Activated CD4-positive, alpha-beta T cell treated with anti-CD3 and anti-CD28 coated beads for 24 hours (primary cell): ENCODE results near the gene IST1.
"Not testable (repeated sequence)": the region's sequence is repeated elsewhere in the genome, so short reads cannot be mapped to it uniquely, and the experiment has no call there.

Experiments
- DNase-seq, 2 donors: peaks; one replicate each; pipeline ENCODE4 v3.0.0-alpha.2; 2020; ENCODE audit warnings: low read depth in 2 of 2

Gene IST1

DNA sequence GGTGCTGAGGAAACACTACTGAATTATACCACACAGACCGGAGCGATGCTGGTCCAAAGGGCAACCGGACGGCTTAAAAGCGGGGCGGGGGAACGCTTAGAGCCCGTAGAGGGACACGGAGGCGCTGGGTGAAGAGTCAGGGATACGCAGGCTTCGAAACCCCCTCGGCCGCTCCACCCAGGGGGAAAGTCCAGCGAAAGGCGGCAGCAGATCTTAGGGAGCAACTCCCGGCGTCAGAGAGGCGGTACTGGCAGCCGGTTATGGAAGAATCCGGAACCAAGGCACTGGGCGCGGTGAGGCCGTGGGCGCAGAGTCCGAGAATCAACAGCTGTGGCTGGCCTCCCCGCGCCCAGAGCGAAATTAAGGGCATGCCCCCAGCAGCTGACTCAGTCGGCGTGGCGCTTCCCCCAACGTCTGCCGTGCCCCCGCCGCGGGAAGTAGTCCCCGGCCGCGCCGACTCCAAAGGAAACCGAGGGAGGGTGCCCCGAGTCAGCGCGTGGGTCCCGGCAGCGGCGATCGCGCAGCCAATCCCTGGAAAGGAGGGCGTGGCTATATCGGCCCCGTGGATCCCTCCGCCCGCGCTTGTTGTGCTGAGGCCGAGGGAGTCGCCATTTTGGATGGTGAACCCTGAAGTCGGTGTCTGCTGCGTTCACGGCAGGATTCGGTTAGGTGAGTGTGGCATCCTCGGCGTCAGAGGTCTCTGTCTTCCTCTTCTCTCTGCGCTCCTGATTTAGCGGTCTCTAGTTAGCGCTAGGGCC, at the start of gene IST1:
TSS of gene IST1 (plus strand) at position 611 of the 758 bp plus-strand sequence. CDS start 20,110 bp downstream, outside the sequence.
- DNase-seq = peak; percentile 95 to 96

DNA sequence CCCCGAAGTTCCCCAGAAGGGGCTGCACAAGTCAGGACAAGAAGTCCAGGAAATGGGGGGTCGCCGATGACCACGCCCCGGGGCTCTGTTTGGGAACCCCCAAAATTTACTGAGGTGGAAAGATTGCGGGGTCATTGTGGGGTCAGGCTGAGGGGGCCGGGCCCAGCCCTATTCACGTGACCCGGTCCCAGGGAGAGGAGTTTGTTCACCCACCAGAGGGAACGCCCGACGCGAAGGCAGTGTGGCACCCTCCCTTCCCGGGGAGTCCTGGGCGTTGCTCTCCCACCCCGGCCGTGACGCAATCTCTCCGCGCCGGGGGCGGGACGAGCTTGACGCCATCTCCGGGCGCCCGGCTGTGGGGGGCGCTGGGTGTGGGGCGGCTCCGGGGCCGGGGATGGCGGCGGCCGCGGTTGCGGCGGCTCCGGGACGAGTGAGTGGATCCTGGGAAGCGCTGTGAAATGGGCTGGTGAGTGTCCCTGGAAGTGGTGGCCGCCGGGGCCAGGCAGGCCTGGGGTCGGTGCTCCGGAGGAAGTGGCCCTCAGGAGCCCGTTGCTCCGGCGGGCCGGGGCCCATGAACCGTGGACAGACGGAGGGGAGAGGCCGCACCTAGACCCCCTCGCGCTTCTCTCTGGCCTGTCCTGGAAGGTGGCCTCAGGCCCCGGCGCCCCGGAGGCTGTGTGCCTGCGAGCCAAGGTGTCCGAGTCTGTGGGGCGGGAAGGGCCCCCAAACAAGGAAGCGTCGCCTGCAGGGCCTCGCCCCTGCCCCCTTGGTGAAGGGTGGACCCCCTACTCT, 49.5 kb upstream of the IST1 start, which contains the start of gene ATXN1L:
TSS of gene ATXN1L (plus strand) at position 338 of the 792 bp plus-strand sequence. CDS start 3,765 bp downstream, outside the sequence.
- DNase-seq = peak; percentile 81 to 84

DNA sequence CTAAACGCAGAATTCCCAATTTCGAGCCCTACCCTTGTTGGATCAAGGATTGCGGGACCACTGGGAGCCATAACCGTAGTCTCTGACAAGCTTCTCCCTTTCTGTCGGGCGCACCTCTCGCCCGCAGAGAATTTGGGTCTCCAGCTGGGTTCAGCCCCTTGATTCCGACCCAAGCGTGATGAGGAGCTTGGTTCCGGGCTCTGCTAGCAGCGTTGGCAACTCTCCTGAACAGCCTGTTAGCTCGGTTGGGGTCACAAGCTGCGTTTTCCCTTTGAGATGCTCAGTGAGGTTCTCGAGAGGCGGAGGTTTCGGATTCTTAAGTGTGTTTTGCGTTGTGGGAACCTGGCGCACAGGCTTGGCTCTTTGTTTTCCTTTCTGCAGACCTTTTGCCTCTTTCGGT, 48.9 kb upstream of the IST1 start:
- no peak for DNase-seq

DNA sequence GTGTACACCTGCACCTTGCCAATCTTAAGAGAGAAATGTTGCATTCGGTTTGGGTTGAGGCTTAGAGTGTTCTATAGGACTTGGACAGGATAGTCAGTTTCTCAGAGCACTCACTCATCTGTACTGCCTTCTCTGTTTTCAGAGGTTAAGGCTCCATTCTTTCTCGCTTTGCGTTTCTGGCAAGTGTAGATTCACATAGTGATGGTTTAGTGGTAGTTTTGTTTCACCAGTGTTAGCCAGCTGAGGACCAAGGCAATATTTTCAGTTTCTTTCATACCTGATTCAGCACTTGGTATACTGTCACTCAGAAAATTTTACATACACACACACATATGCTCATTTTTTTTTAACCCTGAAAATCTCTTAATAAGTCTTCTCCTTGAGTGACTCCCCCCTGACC, 48.2 kb upstream of the IST1 start:
- DNase-seq = no peak

DNA sequence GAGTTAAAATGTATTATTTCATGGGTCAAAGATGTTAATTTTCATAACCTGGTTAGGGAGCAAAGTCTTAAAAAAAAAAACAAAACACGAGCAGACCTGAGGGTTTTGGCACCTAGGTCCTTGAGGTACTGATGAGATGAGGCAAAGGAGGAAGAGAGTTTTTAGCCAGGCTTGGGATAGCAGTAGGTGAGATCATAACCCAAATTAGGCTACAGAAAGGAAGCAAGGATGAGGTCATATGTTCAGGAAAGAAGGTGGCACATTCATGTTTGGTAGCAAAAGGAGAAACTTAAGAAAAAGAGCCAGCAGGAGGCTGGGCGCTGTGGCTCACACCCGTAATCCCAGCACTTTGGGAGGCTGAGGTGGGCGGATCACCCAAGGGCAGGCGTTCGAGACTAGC, 46.7 kb upstream of the IST1 start:
- no peak for DNase-seq

DNA sequence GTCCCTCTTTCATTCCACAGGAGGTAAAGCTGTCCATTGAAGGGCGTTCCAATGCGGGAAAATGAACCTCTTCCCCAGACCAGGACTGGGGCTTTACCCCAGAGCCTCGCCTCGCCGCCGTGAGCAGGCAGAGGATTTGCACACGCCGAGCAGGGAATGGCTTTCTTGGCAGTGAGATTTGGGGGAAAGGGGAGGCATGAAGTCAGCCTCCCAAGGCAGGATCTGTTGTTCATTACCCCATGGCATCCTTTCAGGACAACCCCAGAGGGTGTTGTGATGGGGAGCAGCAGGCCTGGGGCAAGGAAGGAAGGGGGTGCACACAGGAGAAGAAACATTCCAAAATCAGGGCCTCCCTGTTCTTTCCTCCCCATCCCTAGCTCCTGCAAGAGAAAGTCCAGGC, 43.6 kb upstream of the IST1 start:
- no peak for DNase-seq

DNA sequence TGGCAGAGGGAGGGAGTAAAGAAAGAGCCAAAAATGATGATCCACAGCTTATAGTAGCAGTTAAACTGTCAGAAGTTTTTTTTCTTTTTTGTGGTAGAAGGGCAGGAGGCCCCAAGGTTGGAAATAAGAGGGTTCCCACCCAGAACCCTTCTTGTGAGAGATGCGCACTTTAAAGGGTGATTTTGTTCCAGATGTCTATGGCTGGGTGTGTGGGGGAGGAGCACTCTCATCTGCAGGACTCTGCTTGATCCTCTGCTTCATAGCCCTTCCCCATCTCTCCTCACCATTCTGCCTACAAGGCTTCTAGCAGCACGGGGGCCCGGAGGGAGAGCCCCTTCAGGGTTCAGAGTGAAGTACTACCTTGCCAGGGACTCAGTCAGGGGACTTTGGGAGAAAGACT, 43.2 kb upstream of the IST1 start:
- DNase-seq = no peak

DNA sequence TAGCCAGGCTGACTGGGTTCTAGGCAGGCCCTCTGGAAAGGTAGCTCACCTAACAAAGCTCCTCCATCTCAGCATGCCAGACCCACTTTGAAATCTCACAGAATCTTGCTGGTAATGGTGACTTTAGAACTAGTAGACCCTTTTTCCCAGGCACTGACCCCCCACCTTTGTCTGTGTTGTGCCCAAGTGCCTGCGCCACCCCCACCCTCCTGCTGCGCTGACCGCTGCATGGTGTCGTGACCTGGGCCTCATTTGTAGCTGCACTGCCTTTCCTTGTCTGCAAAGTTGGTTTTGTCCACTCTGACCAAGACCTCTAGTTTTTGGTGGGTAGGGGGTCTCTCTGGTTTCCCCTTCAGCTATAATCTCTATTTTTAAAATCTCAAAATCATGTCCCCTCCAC, 42.8 kb upstream of the IST1 start:
- DNase-seq = no peak

DNA sequence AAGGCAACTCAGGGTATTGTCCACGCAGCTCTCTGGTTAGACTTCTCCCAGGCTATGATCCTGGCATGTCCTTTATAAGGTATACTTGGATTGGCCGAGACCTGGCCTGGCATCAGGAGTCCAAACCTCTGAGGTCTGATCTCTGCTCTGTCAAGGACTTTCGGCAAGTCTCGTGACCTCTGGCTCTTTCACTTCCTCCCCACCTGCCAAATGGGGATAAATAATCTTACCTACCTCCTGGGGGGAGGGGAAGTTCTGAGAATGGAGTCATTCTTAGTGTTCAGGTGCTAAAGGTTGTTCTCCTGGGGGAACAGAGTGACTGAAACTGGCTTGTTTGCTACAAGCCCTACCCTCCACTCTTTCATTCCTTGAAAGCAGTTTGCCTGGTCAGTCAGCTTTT, 41.9 kb upstream of the IST1 start:
- DNase-seq = no peak

DNA sequence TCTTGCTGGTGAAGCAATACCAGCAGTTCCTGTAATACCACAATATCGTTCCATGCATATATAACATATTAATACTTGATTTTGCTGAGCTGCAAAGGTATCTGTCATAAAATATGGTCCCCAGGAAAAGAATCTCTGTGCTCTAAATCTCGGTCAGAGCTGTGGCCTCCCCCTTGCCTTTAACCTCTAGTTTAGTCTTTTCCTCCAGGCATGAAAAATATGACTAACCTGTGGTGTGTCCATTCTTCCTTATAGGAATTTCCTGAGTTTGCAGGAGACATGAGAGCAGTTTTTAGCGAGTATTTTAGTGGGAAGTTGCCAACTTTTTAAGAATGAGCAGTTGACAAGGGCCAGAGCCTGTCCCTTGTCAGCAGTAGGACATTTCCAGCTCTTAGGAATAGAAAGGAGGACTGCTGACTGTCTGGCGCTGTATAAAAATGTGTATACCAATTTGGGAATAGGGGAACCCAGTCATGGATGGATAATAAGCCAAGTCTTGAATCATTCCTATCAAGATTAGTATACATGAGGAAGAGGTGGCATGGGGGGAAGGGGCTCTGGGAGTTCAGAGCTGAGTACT, 40.9 kb upstream of the IST1 start:
- no peak for DNase-seq

DNA sequence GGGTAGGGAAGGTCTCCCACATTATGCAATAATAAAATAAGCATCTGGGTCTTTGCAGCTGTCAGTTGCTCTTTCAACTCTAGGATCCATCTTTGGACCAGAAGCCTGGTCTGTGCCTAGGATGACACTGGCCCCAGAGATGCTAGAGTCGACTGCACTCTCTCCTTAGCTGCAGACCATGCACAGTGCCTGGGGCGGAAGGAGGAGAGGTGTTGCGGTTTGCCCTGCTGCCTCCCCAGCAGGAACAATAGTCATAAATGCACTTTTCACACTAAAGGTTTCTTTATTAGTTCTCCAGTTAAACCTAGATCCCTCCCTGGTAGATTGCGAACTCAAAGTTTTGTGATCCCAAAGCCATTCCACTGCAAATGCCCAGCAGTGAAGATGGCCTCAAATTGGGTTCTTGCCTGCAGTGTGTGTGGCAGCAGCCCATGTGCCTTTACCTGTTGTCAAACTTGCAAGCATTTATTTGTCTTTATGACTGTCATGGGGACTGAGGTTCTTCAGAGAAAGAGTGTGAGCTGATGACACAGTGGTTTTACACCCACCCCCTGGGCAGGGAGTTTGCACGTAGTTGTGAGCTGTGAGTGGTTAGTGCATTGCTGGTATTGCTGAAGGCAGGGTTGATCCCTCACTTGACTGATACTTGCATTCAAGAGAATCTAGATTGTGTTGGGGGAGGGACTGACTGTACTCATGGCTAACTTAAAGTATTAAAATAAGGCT, 39.2 kb upstream of the IST1 start:
- no peak for DNase-seq

DNA sequence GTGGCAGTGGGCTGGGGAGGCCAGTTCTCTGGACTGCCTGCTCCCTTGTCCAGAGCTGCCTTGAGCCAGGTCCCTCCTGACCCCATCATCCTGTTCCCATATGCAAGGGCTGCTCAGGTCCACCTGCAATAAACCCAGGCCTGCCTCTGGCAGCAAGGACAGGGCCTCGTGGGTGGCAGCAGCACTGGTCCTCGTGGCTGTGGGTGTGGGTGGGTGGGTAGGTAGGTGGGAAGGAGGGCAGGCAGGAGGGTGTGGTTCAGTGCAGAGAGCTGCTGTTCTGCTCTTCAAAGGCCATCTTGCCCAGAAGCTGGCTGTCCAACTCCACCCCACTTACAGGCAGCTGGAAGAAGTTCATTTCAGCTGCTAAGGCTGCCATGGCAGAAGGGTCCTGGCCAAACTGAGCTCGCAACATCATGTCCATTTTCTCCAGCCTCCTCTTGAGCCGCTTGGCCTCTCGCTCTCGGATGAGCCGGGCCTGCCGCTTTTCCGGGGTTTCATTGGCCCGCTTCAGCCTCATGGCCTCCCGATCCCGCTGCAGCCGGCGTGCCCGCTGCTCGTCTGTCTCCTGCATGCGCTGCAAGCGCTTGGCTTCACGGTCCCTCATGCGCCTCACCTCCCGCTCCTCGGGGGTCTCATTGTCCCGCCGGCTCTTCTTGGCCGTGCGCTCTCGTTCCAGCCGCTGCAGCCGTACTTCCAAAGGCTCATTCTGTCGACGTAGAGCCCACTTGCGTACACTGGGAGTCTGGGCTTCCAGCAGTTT, 35.4 kb upstream of the IST1 start:
- no peak for DNase-seq

DNA sequence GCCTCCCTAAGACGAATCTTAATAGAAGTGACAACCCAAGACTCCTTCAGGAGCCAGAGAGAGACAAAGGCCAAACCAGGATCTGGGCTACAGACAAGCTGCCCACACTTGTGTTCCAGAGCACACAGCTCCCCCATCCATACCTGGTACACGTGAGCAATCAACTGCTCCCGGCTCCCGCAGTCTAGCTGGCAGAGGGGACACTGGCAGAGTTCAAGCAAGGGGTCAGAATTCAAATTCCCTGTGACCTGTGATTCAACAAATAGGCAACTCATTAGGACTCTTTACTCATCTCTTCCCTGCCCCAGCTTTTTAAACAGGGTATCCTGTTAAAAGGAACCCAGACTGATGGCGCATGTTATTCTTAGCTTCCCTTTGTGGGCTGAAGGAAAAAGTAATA, 31.3 kb upstream of the IST1 start:
- no peak for DNase-seq

DNA sequence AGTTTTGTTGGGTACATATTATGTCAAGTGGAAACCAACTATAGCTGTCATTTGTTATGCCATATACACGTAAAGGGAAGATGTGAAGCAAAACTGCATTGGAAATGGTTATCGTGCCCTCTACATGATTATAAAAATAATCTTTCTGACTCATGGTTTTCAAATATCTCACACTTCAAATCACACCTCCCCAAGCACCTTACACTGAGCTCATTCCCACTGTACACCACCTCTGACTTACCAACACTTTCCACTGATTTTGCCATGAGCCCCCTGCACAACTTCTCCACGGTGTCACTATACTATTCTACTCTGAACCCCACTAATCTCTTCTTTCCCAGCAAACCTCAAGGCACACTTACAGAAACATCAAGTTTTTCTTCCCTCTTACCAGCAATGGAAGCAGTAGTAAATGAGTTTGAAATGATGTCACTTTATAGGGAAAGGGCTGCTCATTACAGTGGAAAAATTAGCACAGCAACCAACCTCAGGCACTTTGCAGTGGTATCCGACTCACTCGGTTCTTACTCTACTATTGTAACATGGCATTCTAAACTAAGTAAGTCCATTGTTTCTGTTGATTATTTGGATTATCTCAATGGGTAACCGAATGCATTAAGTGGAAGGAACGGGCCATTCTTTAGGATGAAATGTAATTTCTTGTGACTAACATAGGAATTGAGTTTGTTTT, 30.0 kb upstream of the IST1 start:
- DNase-seq = no peak

DNA sequence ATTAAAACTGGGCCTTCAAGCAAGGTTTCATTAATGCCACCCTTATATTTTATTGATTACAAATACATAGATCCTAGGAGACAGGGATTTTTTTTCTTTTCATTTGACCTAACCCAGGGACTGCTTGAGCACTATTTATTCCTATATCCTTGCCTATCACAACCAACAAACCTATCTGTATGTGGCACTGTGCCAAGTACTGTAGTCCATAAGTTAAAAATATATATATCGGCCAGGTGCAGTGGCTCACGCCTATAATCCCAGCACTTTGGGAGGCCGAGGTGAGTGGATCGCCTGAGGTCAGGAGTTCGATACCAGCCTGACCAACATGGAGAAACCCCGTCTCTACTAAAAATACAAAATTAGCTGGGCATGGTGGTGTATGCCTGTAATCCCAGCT, 28.2 kb upstream of the IST1 start:
- not testable (repeated sequence) for DNase-seq

DNA sequence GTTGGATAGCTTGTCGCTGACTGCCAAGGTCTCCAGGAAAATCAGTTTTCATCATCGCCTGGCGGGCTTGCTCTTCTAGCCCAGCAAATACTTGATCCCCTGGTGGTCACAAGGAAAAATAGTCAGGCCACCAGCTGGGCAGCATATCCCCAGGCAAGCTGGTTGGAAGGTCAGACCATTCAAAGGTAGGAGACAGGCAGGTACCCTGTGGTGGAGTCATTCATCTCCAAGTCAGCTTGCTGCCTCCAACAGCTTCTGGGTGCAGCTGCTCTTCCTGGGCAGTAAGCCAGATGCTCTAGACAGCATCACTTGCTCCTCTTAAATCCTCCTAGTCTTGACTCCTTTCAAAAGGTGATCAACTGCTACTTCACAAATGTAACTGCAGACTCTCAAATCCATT, 27.4 kb upstream of the IST1 start:
- no peak for DNase-seq

DNA sequence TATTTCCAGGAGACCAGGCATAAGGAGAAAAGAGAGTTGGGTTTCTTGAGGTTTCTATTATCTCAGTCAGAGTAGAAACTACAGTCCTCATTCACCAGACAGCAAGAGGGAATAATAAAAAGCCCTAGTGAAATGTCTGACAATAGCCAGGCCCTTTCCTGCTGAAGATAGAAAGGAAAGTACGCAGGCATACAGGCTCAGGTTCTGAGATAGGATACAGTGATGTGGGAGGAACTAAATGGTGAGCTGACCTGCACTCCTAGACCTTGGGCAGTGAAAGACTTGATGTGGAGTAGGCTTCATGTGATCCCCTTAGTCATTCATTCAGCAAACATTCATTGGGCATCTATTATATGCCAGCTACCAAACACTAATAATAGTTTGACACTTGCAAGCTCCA, 26.2 kb upstream of the IST1 start:
- DNase-seq = no peak

DNA sequence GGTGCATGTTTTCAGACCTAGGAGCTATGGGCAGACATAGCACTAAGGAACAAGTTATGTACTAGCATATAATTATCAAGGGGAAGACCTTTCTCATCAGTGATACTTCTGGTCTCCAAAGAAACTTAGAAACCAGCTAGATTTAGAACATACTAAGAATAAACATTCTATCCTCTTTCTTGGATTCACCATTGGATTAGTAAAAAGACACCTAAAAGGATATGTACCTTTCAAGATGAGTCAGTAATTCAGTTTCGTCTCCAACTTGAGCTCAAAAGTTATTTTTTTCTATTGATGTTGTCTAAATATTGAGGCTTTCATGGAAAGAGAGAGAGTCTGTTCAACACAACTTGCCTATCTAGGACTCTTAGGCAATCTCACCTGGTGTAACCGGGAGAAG, 24.5 kb upstream of the IST1 start:
- no peak for DNase-seq

DNA sequence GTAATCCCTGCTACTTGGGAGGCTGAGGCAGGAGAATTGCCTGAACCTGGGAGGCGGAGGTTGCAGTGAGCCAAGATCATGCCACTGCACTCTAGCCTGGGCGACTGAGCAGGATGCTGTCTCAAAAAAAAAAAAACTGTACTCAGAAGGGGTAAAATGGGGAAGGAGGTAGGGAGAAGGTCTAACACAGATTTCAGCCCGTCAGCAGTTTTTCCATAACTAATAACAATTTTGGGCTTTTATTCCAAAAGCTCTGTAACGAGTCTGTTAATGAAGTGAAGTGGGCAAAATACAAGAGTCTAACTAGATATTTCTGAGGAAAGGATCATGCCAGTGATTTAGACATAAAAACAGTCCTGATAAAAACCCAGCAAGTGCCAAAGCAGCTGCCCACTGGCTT, 22.1 kb upstream of the IST1 start:
- DNase-seq = no peak

DNA sequence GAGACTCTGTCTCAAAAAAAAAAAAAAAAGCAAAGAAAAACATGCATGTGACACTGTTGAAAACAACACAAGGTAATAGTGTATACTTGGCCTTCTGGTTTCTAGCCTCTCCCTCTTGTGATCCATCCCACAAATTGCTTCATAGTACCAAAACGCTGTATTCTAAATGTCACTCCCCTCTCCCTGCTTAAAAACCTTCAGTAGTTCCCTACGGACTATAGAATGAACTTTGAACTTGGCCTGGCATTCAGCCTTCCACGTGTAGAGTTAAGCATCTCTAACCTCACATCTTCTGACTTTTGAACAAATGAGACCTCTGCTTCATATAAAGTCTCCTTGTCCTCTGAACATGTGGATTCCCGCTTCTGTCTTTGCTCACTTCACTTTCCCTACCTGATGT, 16.4 kb upstream of the IST1 start:
- DNase-seq = no peak

DNA sequence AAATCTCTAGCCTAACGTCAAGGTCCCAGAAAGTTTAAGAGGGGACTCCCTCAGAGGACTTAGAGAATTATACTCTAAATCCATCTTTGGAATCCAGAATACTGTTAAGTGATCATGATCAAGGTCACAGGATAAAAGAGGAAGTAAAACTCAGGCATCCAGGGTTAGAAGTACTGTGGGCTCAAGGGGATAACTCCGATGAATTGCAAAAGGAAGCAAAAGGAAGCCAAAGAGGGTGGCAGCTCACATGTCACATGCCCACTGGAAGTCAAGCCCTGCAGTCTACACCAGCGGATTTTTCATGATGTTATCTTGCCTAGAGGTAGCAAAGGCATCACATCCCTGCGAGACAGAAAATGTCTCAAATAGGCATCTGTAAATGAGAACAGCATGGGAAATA, 15.2 kb upstream of the IST1 start:
- DNase-seq = no peak
